Measurements from ENCODE around the gene ZNF155.

Gene ZNF155

DNA sequence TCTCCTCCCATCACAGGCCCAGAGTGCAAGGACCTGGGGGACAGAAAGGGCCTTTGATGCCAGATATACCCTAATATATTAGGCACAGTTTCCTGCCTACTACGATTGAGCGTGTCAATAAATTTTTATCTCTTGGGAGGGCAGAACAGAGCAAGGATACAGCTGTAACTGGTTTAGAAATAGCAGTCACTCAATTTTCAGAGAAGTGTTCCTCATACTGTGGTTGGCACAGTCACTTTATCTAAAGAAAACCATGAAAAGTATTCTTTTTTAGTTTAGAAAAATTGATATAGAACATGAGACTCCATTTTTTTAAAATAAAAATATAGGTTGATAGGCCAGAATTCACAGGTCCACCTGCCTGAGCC lies 460 bp upstream of the ZNF155 start:
- DNase-seq (ENCODE audit: low read depth) = no peak
- H3K4me3 ChIP-seq (ENCODE audit: low read depth, low read length) = peak overlapping the region; percentile 80

DNA sequence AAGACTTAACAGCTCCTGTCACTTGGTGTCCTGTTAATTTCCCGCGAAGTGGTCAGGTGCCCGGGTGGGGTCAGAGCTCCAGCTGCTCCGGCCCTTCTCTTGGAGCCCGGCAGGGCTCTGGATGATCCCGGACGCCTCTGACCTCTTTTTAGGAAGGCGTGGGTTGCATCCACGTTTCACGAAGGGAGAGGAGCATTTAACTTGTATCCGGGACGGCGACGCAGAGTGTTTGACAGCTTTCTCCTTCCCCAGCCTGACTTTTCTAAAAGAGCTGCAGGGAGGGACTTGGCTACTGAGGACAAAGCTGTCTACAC lies 656 bp downstream of the ZNF155 start:
- TF ChIP-seq, protein P1, sequence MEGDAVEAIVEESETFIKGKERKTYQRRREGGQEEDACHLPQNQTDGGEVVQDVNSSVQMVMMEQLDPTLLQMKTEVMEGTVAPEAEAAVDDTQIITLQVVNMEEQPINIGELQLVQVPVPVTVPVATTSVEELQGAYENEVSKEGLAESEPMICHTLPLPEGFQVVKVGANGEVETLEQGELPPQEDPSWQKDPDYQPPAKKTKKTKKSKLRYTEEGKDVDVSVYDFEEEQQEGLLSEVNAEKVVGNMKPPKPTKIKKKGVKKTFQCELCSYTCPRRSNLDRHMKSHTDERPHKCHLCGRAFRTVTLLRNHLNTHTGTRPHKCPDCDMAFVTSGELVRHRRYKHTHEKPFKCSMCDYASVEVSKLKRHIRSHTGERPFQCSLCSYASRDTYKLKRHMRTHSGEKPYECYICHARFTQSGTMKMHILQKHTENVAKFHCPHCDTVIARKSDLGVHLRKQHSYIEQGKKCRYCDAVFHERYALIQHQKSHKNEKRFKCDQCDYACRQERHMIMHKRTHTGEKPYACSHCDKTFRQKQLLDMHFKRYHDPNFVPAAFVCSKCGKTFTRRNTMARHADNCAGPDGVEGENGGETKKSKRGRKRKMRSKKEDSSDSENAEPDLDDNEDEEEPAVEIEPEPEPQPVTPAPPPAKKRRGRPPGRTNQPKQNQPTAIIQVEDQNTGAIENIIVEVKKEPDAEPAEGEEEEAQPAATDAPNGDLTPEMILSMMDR (IDR thresholded peaks at IDR 0.05; ENCODE audit: low read depth, low read length) = no peak
- TF ChIP-seq, protein P2, sequence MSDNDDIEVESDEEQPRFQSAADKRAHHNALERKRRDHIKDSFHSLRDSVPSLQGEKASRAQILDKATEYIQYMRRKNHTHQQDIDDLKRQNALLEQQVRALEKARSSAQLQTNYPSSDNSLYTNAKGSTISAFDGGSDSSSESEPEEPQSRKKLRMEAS (IDR thresholded peaks at IDR 0.05; ENCODE audit: low read depth, low read length) = no peak
- TF ChIP-seq POLR2A (IDR thresholded peaks at IDR 0.05; ENCODE audit: extremely low read depth, insufficient read length) (no peak), MYC (IDR thresholded peaks at IDR 0.05; ENCODE audit: low read depth, low read length) (no peak)
- DNase-seq (ENCODE audit: low read depth) = no peak
- peak overlapping the region; percentile 80 for H3K4me3 ChIP-seq (ENCODE audit: low read depth, low read length)

More for the DNA sequence above, 460 bp upstream of the ZNF155 start:
- TF ChIP-seq, protein P1 (IDR thresholded peaks at IDR 0.05; ENCODE audit: low read depth, low read length) = no peak
- no peak for TF ChIP-seq POLR2A (IDR thresholded peaks at IDR 0.05; ENCODE audit: extremely low read depth, insufficient read length)
- TF ChIP-seq, protein P2 (IDR thresholded peaks at IDR 0.05; ENCODE audit: low read depth, low read length) = no peak

DNA sequence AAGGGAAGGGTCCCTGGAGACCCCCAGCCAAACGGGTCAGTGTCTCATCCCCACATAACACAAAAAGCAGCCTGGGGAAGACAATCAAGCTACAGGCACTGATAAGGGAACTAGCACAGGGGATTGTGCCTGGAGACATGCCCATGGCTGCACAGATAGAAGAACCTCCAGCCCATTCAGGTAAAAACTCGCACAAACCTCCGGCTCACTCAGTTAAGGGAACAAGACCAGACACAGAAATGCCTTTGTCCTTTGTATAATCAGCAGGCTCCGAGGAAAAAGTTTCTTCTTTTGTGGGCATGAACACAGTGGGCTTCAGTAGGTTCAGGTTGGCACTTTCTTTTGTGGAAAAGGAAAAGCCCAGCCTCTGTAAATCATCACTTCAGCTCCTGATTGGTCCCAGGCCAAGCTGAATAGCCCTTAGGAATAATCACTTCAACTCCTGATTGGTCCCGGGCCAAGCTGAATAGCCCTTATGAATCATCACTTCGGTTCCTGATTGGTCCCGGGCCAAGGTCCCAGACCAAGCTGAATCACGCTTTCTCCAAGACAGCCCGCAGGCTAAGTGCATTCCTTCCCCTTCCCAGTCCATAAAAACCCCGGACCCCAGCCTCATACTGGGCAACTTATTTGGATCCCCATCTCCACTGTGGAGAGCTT lies 13.8 kb downstream of the ZNF155 start:
- no peak overlapping the region for H3K4me3 ChIP-seq (ENCODE audit: low read depth, low read length)
- DNase-seq (ENCODE audit: low read depth) = no peak
- TF ChIP-seq, protein P2 (IDR thresholded peaks at IDR 0.05; ENCODE audit: low read depth, low read length) = no peak
- no peak for TF ChIP-seq MYC (IDR thresholded peaks at IDR 0.05; ENCODE audit: low read depth, low read length)
- no peak for TF ChIP-seq POLR2A (IDR thresholded peaks at IDR 0.05; ENCODE audit: extremely low read depth, insufficient read length)
- TF ChIP-seq, protein P1 (IDR thresholded peaks at IDR 0.05; ENCODE audit: low read depth, low read length) = no peak

DNA sequence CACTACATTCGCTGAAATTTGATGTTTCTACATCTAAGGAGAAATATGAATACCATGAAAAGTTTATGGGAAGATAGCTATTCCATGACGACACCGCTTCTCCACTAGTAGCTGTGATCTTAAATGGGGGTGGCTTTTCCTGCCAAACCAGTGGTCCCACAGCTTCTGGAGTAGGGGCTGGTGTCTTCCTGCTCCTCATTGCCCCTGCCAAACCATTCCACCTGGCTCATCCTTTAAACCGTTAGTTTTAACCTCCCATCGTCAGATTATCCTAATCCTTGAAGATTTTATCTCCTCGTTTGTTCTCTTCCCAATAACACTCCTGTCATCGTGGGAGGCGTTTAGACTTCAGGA lies 18.2 kb downstream of the ZNF155 start:
- DNase-seq (ENCODE audit: low read depth) = no peak
- TF ChIP-seq MYC (IDR thresholded peaks at IDR 0.05; ENCODE audit: low read depth, low read length) (no peak), POLR2A (IDR thresholded peaks at IDR 0.05; ENCODE audit: extremely low read depth, insufficient read length) (no peak)
- TF ChIP-seq, protein P1 (IDR thresholded peaks at IDR 0.05; ENCODE audit: low read depth, low read length) = no peak
- TF ChIP-seq, protein P2 (IDR thresholded peaks at IDR 0.05; ENCODE audit: low read depth, low read length) = no peak
- H3K4me3 ChIP-seq (ENCODE audit: low read depth, low read length) = peak overlapping the region; percentile 86

DNA sequence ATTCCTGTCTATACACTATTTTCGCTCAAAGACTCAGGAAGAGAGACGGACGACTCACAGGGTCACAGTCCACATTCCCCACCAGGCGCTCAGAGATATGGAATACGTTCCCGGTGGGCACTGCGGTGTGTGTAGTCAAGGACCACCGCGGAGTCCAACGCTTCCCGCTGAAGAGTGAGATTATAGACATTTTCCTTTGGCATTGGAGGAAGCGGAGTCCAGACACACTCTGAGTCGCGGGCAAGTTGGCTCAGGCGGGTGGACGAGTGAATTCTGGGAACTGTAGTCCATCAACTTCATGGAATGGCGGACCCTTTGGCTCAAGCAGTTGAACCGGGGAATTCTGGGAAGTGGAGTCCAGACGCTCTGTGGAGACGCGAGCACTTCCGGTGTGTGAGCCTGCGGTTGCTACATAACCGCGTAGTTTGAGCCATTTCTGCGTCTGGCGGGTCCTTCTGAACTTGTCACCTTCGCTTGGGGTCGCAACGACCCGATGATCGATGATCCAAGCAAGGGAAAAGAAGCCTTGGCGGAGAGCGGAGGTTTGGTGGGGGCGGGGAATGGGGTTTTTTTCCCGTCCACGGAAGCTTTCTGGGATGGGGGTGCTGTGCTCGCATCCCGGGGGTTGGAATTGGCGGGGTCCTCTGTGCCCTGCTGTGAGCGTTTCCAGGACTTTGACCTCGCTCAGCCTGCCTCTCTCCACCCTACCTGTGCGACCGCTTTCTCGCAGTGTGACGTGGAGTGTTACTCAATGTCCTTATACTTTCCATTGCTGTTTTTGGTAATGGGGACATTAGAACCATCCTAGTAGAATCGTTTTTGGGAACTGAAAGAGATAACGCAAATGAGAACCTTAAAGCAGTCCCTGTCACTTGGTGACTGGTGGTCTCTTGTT lies 18.8 kb downstream of the ZNF155 start, which contains the start of gene ZNF230:
ZNF230 (plus strand) TSS at position 392 of the 895 bp plus-strand sequence. CDS start 4,122 bp downstream, outside the sequence.
- peak; percentile 95 for DNase-seq (ENCODE audit: low read depth)
- peak within 1 kb of the TSS; percentile 86 for H3K4me3 ChIP-seq (ENCODE audit: low read depth, low read length)
- no peak for TF ChIP-seq MYC (IDR thresholded peaks at IDR 0.05; ENCODE audit: low read depth, low read length)
- TF ChIP-seq, protein P2 (IDR thresholded peaks at IDR 0.05; ENCODE audit: low read depth, low read length) = no peak
- TF ChIP-seq POLR2A (IDR thresholded peaks at IDR 0.05; ENCODE audit: extremely low read depth, insufficient read length) = no peak
- TF ChIP-seq, protein P1 (IDR thresholded peaks at IDR 0.05; ENCODE audit: low read depth, low read length) = no peak
